Kidney (tissue), 14 donors: ENCODE measurements around the gene ANKRD30A. TPM values are rescaled to one million over a fixed set of nuclear protein-coding genes. Genes with fewer than 3 reads are reported as not detected.
"Not testable (repeated sequence)": the region's sequence is repeated elsewhere in the genome, so short reads cannot be mapped to it uniquely, and the experiment has no call there.

Experiments
- DNase-seq, 5 donors: peaks; one replicate each; pipeline ENCODE4 v3.0.0-alpha.2; 2013 to 2020
- FAIRE-seq: peaks from 2 replicates; lab custom pipeline; 2012; peaks lifted over from hg19 to GRCh38; lab: Jason Lieb, UNC
- H3K27ac ChIP-seq, 2 donors: one replicate each; pipeline ENCODE4 v1.7.0; 2013; ENCODE audit warnings: low read depth in 2 of 2, low read length in 2 of 2, inconsistent platforms in 1 of 2
- H3K27me3 ChIP-seq: one replicate; pipeline ENCODE4 v1.7.1; 2013; ENCODE audit warnings: low read length, inconsistent platforms; ENCODE audit not compliant: control insufficient read depth, insufficient read depth
- H3K36me3 ChIP-seq, 3 donors: one replicate each; pipeline versions ENCODE4 v1.7.0 to v1.7.1; 2013; ENCODE audit warnings: low read length in 3 of 3, control low read depth in 1 of 3, inconsistent platforms in 1 of 3; ENCODE audit not compliant: insufficient read depth in 3 of 3, control insufficient read depth in 2 of 3
- H3K4me1 ChIP-seq, 3 donors: one replicate each; pipeline versions ENCODE4 v1.7.0 to v1.7.1; 2013; ENCODE audit warnings: low read length in 3 of 3, inconsistent platforms in 1 of 3, low read depth in 1 of 3; ENCODE audit not compliant: control insufficient read depth in 2 of 3, insufficient read depth in 2 of 3
- H3K4me3 ChIP-seq, 3 donors: one replicate each; pipeline versions ENCODE4 v1.7.0 to v1.8.1; 2013; ENCODE audit warnings: low read length in 3 of 3, control low read depth in 1 of 3, inconsistent platforms in 1 of 3
- H3K9ac ChIP-seq, 3 donors: one replicate each; pipeline versions ENCODE4 v1.7.0 to v1.7.1; 2013; ENCODE audit warnings: low read length in 3 of 3, control low read depth in 1 of 3, inconsistent platforms in 1 of 3
- H3K9me3 ChIP-seq, 3 donors: one replicate each; pipeline versions ENCODE4 v1.7.0 to v1.7.1; 2013; ENCODE audit warnings: low read length in 3 of 3, control low read depth in 1 of 3, inconsistent platforms in 1 of 3; ENCODE audit not compliant: control insufficient read depth in 2 of 3, insufficient read depth in 1 of 3
- CTCF ChIP-seq: IDR thresholded peaks from 3 replicates; pipeline ENCODE4 v1.5.1; 2012; ENCODE audit warnings: mild to moderate bottlenecking, moderate library complexity, borderline replicate concordance; ENCODE audit not compliant: insufficient read depth; ENCODE audit errors: extremely low read depth
- intact Hi-C: fragments of 100-400 bp; cut with DNase I; formaldehyde crosslinking; loops from one replicate; pipeline ENCODE4 v1.11.1; 2022
- polyA plus RNA-seq: library from polyadenylated mRNA; stranded (reverse); fragments of 350-450 nt; fragmentation: Illumina TruSeq; extraction: RNeasy Lipid Tissue Mini Kit (QIAGEN cat#74804); gene quantifications from one replicate; pipeline ENCODE4 v1.2.3, GENCODE V29; 2014; ENCODE audit warnings: low read depth, low replicate concordance; ENCODE audit not compliant: insufficient read depth
- total RNA-seq: library from RNA; stranded (reverse); fragmentation: NEBNext Ultra II Directional; extraction: Animal tissue kit (Norgen Biotek cat#: 25700); gene quantifications from one replicate; pipeline ENCODE4 v1.2.1, GENCODE V29; 2021
- donor health status: control.
- donor health status: control.
- donor health status: control.
- donor health status: control.
- donor health status: control.
- donor health status: DM: yes; HTN: yes; CAD: no.
- donor health status: Normal renal cell carcinoma (clear cell type).

ANKRD30A gene
- total and polyA plus RNA-seq, 2 donors from 2014 or later = not detected

GRCh38 chr10:37178296-37178695 is 52.9 kb downstream of the ANKRD30A start:
- FAIRE-seq, H3K9ac ChIP-seq, H3K27ac ChIP-seq, H3K4me3 ChIP-seq, H3K9me3 ChIP-seq, H3K4me1 ChIP-seq, H3K27me3 ChIP-seq, intact Hi-C loops, H3K36me3 ChIP-seq: not testable (repeated sequence)
- peak in 1 of 5 donors; percentile 1 for DNase-seq

- intact Hi-C loops, H3K4me1 ChIP-seq, H3K27me3 ChIP-seq, H3K27ac ChIP-seq, H3K4me3 ChIP-seq, FAIRE-seq, DNase-seq, H3K36me3 ChIP-seq, H3K9me3 ChIP-seq, H3K9ac ChIP-seq: not testable (repeated sequence)
These were observed 57.3 kb downstream of the ANKRD30A start for GRCh38 chr10:37182719-37183118.

- Histone ChIP-seq H3K27me3 (no peaks in the 10 kb centered on the region), H3K4me3 (no peak overlapping the region), H3K27ac (no peak overlapping the region), H3K36me3 (no peaks in the 10 kb centered on the region), H3K9ac (no peak overlapping the region), H3K9me3 (no peaks in the 10 kb centered on the region), H3K4me1 (no peaks in the 10 kb centered on the region)
- DNase-seq = no peak
- intact Hi-C loops = no loop called here
- no peak for TF ChIP-seq CTCF
- no peak for FAIRE-seq
These were observed 80.7 kb downstream of the ANKRD30A start for GRCh38 chr10:37206132-37206531.

GRCh38 chr10:37220866-37221265 is 95.5 kb downstream of the ANKRD30A start:
- FAIRE-seq = no peak

More at GRCh38 chr10:37220866-37221265, 95.5 kb downstream of the ANKRD30A start:
- DNase-seq = no peak
- H3K27me3 ChIP-seq = no peaks in the 10 kb centered on the region
- no peak for TF ChIP-seq CTCF
- H3K36me3 ChIP-seq = no peaks in the 10 kb centered on the region
- intact Hi-C loops = no loop called here
- no peak overlapping the region for H3K4me3 ChIP-seq
- H3K9me3 ChIP-seq = no peaks in the 10 kb centered on the region
- no peak overlapping the region for H3K27ac ChIP-seq
- H3K4me1 ChIP-seq = no peaks in the 10 kb centered on the region
- no peak overlapping the region for H3K9ac ChIP-seq
